ENCODE results near the gene MKS1. TPM values are rescaled to one million over a fixed set of nuclear protein-coding genes. Genes with fewer than 3 reads are reported as not detected.

Gene MKS1
- total and polyA plus RNA-seq, 2 of the 8 experiments (the other 6 are each of a cell fraction or from before 2014, with no cell fraction given): 12.0 to 21.7 TPM

DNA sequence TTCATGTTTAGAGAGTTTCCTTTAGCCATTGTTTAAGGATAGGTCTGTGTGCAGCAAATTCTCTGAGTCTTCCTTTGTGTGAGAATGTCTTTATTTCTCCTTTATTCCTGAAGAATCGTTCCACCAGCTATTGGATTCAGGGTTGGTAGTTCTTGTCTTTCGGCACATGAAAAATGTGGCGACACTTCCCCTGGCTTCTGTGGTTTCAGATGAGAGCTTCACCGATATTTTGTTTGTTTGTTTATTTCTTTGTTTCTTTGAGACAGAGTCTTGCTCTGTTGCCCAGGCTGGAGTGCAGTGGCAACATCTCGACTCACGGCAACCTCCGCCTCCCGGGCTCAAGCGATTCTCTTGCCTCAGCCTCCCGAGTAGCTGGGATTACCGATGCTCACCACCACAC is 43.1 kb upstream of the MKS1 start (continued):
- TF ChIP-seq SP1 (IDR thresholded peaks at IDR 0.05; ENCODE audit: low read depth, low read length): no peak
- TF ChIP-seq YY1 (IDR thresholded peaks at IDR 0.05; ENCODE audit: low read depth, low read length): no peak

All from H1 (cell line).